Activated naive CD8-positive, alpha-beta T cell treated with anti-CD3 and anti-CD28 coated beads for 36 hours (primary cell): ENCODE measurements around the gene LYPD1. TPM values are rescaled to one million over a fixed set of nuclear protein-coding genes. Genes with fewer than 3 reads are reported as not detected.
"Not testable (repeated sequence)": the region's sequence is repeated elsewhere in the genome, so short reads cannot be mapped to it uniquely, and the experiment has no call there.

ENCODE experiments used
- DNase-seq: peaks from one replicate; pipeline ENCODE4 v3.0.0; 2021
- H3K27ac Mint-ChIP-seq: one replicate; pipeline ENCODE4 v1.8.0; 2022; ENCODE audit warnings: mild to moderate bottlenecking, moderate library complexity, mixed read lengths
- H3K27me3 Mint-ChIP-seq: one replicate; pipeline ENCODE4 v1.8.0; 2022; ENCODE audit warnings: mild to moderate bottlenecking, mixed read lengths
- H3K36me3 Mint-ChIP-seq: one replicate; pipeline ENCODE4 v1.8.0; 2021; ENCODE audit warnings: mild to moderate bottlenecking, mixed read lengths
- H3K4me1 Mint-ChIP-seq: one replicate; pipeline ENCODE4 v1.8.0; 2021; ENCODE audit warnings: mixed read lengths
- H3K4me3 Mint-ChIP-seq: one replicate; pipeline ENCODE4 v1.8.0; 2022; ENCODE audit warnings: mild to moderate bottlenecking, moderate library complexity, mixed read lengths
- H3K9me3 Mint-ChIP-seq: one replicate; pipeline ENCODE4 v1.8.0; 2022; ENCODE audit warnings: mixed read lengths
- total RNA-seq, 2 experiments: library from RNA; stranded (reverse); gene quantifications; one replicate each; pipeline ENCODE4 v1.2.3, GENCODE V29; 2021

Gene LYPD1, protein sequence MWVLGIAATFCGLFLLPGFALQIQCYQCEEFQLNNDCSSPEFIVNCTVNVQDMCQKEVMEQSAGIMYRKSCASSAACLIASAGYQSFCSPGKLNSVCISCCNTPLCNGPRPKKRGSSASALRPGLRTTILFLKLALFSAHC
- not detected for total RNA-seq

DNA sequence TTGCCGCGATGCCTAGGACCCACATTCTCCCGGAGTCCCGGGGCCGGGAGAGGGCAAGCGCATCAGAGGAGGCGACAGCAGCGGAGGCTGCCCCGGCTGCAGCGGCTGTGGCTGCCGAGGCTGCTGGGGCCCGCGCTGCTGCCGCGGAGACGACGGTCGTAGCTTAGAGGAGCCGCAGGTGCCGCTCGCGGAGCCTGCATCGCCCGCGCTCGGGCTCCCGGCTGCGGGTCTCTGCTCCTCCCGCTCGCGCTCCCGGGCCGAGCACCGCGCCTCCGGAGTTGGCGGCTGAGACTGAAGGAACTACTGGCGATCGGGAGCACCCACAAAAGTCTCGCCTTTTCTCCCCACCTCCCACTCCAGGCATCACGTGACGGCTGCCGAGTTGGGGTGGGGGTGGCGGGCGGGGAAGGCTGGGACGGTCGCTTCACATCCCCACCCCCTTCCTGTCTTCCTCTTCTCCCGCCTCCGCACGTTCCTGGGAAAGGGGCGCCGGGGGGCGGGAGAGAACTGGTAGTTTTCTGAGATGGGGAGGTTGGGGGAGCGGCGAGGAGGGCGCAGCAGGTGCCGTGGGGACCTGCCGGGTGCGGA lies at the start of gene LYPD1:
Gene LYPD1, minus strand, starts transcription at position 298 of the 588 bp plus-strand sequence. Its CDS starts 273 bp downstream, at position 25.
- Mint-ChIP-seq H3K4me1 (no peaks in the 10 kb centered on the region), H3K36me3 (peaks cover 3% of the 10 kb centered on the region), H3K27me3 (peaks cover 69% of the 10 kb centered on the region), H3K9me3 (no peaks in the 10 kb centered on the region), H3K27ac (no peak within 1 kb of the TSS), H3K4me3 (no peak within 1 kb of the TSS)
- DNase-seq, result peak; percentile 1

DNA sequence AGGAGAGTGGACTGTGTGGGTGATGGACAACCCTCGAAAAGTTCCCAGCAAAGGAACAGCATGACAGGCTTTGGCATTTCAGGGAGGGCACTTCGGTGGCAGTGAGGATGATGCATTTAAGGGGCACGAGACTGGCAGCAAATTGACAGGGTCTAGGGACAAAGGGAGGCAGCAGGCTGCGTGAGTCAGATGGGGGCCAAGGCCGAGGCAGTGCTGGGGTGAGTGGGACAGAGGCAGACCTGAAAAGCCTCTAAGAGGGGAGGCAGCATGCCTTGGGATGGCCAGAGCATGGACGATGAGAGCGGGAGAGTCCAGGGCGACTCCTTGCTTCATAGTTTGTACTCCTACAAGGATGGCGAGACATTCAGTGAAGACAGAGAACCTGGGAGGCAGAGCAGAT lies 49.5 kb upstream of the LYPD1 start:
- H3K36me3 Mint-ChIP-seq, result no peaks in the 10 kb centered on the region
- H3K9me3 Mint-ChIP-seq, result peaks cover 5% of the 10 kb centered on the region
- DNase-seq, result no peak
- H3K4me3 Mint-ChIP-seq, result no peak overlapping the region
- H3K27me3 Mint-ChIP-seq, result no peaks in the 10 kb centered on the region
- no peaks in the 10 kb centered on the region for H3K4me1 Mint-ChIP-seq
- H3K27ac Mint-ChIP-seq, result no peak overlapping the region

- Mint-ChIP-seq H3K27ac (no peak overlapping the region), H3K4me3 (no peak overlapping the region), H3K36me3 (no peaks in the 10 kb centered on the region), H3K9me3 (peaks cover 3% of the 10 kb centered on the region), H3K4me1 (no peaks in the 10 kb centered on the region), H3K27me3 (no peaks in the 10 kb centered on the region)
- no peak for DNase-seq
These were observed 46.9 kb upstream of the LYPD1 start for GRCh38 chr2:132716954-132717353.

DNA sequence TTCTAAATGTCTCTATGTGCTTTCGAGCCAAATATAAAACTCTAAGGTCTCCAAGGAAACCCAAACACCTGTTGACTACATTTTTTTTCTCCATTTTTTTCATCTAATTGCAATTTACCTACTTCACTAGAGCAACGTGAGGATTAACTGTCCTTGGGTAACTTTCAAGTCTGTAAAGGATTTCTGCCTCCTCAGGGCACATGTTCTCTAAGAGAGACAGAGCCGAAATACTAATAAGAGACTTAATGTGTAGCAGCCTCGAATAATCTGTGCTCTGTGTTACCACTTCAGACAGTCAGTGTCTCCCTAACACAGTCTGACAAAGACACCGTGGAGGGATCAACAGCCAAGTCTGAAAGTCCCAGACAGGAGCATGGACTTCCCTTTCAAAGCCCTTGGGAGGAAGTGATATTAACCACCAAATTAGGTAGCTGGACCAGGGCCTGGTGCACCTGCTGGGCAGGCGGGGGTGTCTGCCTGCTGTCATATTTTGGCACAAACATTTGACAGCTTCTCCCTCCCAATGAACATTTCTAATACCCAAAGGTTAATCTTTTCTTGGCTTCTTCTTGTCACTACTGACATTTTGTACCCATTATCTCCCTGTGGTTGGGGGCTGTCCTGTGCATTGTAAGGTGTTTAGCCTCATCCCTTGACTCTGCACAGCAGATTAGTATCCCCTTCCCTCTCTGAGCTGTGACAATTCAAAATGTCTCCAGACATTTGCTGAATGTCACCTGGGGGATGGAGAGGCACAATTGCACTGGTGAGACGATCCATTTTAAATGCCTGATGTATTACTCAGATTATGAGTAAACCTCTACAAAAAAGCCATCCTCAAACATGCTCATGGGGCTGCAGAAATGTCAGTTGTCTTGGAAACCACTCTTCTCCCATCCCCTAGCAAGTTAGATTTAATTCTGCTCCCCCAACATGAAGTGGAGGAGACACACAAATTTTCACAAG lies 45.7 kb upstream of the LYPD1 start:
- no peaks in the 10 kb centered on the region for H3K27me3 Mint-ChIP-seq
- no peaks in the 10 kb centered on the region for H3K9me3 Mint-ChIP-seq
- no peaks in the 10 kb centered on the region for H3K36me3 Mint-ChIP-seq
- no peaks in the 10 kb centered on the region for H3K4me1 Mint-ChIP-seq
- no peak for DNase-seq
- no peak overlapping the region for H3K4me3 Mint-ChIP-seq
- no peak overlapping the region for H3K27ac Mint-ChIP-seq

DNA sequence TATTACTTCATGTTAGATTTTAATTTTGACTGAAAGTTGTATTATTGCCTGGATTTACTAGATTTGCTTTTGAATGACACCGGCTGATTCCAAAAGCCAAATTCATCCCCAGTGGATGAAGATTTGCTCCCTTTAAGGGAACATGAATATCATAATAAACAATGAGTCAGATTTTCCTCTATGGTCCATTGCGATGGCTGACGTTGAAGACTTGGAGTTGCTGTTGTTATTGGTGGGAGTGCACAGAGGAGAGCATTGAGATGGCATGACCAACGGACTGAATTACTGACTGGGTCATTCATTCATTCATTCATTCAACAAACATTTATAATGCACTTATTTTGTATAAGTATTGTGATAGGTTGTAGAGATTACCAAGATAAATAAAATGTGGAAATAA lies 33.4 kb upstream of the LYPD1 start:
- Mint-ChIP-seq H3K9me3 (no peaks in the 10 kb centered on the region), H3K27me3 (no peaks in the 10 kb centered on the region), H3K4me1 (no peaks in the 10 kb centered on the region), H3K27ac (no peak overlapping the region), H3K4me3 (no peak overlapping the region), H3K36me3 (no peaks in the 10 kb centered on the region)
- DNase-seq, result no peak

DNA sequence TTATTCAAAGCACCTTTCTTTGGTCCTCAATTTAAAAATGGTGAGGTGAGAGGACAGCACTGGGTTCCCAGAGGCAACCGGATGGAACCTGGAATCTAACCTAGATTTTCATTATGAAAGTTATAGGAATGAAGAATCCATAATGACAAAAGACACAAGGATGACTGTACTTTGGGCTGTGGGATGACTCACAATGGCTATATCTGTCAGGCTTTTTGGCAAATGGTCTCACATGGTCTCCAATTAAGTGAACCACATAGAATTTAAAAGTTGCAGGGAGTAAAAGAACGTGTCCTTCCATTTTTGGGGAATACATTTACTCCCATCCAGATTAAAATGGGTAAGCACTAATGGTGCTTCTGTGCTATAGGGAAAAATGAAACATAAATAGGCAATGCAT lies 31.8 kb upstream of the LYPD1 start:
- H3K9me3 Mint-ChIP-seq, result no peaks in the 10 kb centered on the region
- DNase-seq, result no peak
- H3K27ac Mint-ChIP-seq, result no peak overlapping the region
- H3K4me1 Mint-ChIP-seq, result no peaks in the 10 kb centered on the region
- no peak overlapping the region for H3K4me3 Mint-ChIP-seq
- H3K36me3 Mint-ChIP-seq, result no peaks in the 10 kb centered on the region
- no peaks in the 10 kb centered on the region for H3K27me3 Mint-ChIP-seq

GRCh38 chr2:132699802-132700201 lies 29.8 kb upstream of the LYPD1 start:
- not testable (repeated sequence) for H3K4me3 Mint-ChIP-seq, H3K9me3 Mint-ChIP-seq, H3K27me3 Mint-ChIP-seq, H3K27ac Mint-ChIP-seq, H3K36me3 Mint-ChIP-seq, DNase-seq, H3K4me1 Mint-ChIP-seq

GRCh38 chr2:132698347-132698746 lies 28.3 kb upstream of the LYPD1 start:
- DNase-seq, H3K9me3 Mint-ChIP-seq, H3K27me3 Mint-ChIP-seq, H3K27ac Mint-ChIP-seq, H3K4me3 Mint-ChIP-seq, H3K4me1 Mint-ChIP-seq, H3K36me3 Mint-ChIP-seq: not testable (repeated sequence)

DNA sequence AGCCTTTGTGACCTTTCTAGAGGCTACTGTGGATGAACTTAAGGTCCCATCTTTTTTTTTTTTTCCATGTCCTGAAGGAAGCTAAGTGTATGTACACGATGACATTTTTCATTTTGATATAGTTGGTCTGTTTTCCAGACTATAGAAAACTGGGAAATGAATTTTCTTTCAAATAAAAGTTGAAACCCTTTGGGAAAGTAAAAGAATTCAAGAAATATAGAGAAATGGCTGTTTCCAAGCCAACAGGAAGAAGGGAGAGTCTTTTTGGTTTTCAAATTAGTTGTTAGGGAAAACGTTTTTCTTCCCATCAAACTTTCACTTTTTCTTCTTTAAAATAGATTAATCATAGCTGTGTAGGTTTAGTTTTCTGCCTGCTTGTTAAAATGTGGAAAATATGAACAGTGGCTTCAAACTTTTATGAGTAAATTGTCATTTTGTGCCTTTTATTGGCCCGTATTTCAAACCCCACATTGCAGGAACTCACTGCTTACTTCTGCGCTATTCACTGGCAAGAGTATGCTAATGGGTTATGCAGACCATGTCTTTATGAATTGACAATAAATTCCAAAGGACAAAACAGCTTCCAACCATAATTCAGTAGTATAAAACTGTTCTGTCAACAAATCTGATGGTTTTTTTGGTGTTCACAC lies 27.7 kb upstream of the LYPD1 start:
- Mint-ChIP-seq H3K4me3 (no peak overlapping the region), H3K9me3 (peaks cover 1% of the 10 kb centered on the region), H3K36me3 (no peaks in the 10 kb centered on the region), H3K4me1 (no peaks in the 10 kb centered on the region), H3K27ac (no peak overlapping the region), H3K27me3 (peaks cover 4% of the 10 kb centered on the region)
- DNase-seq, result no peak

DNA sequence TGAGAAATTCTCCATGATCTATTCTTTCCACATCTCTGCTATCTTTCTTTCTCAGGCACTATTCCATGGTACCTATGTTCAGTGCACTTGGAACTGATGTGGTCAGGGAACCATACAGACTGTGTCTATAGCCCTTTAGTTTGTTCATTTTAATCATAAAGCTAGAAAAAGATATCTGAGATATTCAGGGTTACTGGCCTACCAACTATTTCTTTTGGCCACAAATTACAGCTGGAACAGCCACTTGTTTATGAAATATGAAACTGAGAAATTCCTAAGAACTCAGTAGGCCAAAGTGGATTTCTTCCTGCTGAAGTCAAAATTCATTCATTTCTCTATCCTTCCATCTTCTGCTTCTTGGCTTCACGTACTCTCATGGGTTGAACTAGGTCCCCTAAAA lies 22.8 kb upstream of the LYPD1 start:
- DNase-seq, result no peak
- H3K9me3 Mint-ChIP-seq, result peaks cover 3% of the 10 kb centered on the region
- peaks cover 4% of the 10 kb centered on the region for H3K27me3 Mint-ChIP-seq
- no peaks in the 10 kb centered on the region for H3K4me1 Mint-ChIP-seq
- H3K4me3 Mint-ChIP-seq, result no peak overlapping the region
- no peaks in the 10 kb centered on the region for H3K36me3 Mint-ChIP-seq
- H3K27ac Mint-ChIP-seq, result no peak overlapping the region

DNA sequence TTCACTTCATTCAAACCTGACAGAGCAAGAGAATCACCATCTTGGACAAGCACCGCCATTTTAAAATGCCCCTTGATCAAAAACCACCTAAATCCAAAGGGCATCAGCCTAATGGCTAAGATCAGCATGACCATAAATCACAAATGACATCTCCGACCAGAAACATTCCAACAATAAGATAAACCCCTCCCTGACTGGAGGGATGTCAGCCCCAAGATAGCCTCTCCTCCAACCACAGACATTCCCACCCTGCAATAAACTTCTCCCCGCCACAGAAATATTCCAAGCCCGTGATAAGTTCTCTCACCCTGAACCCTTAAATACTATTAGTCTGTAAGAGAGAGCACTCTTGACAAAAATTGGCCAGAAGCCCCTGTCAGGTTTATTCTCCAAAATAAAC lies 21.6 kb upstream of the LYPD1 start:
- no peak overlapping the region for H3K4me3 Mint-ChIP-seq
- DNase-seq, result no peak
- H3K36me3 Mint-ChIP-seq, result no peaks in the 10 kb centered on the region

DNA sequence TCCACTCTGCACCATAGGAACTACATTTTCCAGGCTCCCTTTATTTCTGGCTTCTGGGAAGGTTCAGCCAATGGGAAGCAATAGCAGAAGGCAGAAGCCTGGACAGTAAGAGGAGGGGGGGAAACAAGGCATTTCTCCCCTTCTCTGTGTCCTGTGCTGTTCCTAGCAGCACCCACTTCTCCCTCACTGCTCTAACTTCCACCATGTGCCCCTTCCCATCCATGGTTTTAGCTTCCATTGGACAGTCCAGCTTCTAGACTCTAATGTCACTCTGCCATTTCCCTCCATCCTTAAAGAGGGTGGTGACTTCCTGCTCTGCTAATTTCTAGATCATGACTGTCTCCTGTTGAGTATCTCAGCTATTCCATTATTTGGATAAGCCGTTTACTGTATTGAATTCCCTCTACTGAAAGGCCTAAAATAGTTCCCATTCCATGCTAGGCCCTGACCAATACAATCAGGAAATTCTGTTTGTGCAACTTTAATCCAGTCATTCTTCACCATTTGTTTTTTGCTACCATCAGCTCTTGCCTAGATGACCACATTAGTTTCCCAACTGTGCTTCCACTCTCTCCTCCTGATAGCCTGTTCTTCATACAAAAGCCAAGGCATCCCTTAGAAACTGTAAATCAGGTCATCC lies 20.8 kb upstream of the LYPD1 start:
- DNase-seq, result no peak
- Mint-ChIP-seq H3K4me3 (no peak overlapping the region), H3K4me1 (no peaks in the 10 kb centered on the region), H3K36me3 (no peaks in the 10 kb centered on the region), H3K27ac (no peak overlapping the region), H3K9me3 (peaks cover 3% of the 10 kb centered on the region), H3K27me3 (peaks cover 4% of the 10 kb centered on the region)

More for the DNA sequence above, 21.6 kb upstream of the LYPD1 start:
- H3K4me1 Mint-ChIP-seq, result no peaks in the 10 kb centered on the region
- peaks cover 3% of the 10 kb centered on the region for H3K9me3 Mint-ChIP-seq
- H3K27me3 Mint-ChIP-seq, result peaks cover 4% of the 10 kb centered on the region
- no peak overlapping the region for H3K27ac Mint-ChIP-seq

GRCh38 chr2:132681766-132682165 lies 11.8 kb upstream of the LYPD1 start:
- Mint-ChIP-seq H3K27me3 (peaks cover 6% of the 10 kb centered on the region), H3K9me3 (no peaks in the 10 kb centered on the region), H3K4me3 (no peak overlapping the region), H3K27ac (no peak overlapping the region), H3K4me1 (no peaks in the 10 kb centered on the region), H3K36me3 (no peaks in the 10 kb centered on the region)
- DNase-seq, result no peak

DNA sequence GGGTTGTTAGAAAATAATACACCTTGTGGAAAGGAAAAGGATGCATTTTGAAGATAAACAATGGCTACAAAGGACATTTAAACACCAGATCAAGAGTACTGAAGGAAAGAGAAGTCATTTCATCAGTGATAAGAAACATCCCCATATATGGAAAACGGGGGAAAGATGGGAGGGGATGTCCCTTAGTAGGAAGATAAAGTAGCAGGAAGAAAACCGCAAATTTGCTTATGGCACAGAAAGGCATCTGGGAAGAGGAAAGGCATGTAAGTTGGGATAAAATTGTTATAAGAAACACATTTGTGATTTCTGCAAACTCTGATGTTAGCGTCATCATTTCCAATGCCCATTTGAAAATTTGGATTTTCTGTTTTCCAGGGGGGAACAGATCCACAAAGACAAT lies 10.5 kb upstream of the LYPD1 start:
- Mint-ChIP-seq H3K36me3 (no peaks in the 10 kb centered on the region), H3K9me3 (no peaks in the 10 kb centered on the region), H3K4me3 (no peak overlapping the region), H3K27me3 (peaks cover 7% of the 10 kb centered on the region), H3K4me1 (no peaks in the 10 kb centered on the region), H3K27ac (no peak overlapping the region)
- no peak for DNase-seq

- Mint-ChIP-seq H3K27me3 (peaks cover 23% of the 10 kb centered on the region), H3K36me3 (no peaks in the 10 kb centered on the region), H3K4me1 (no peaks in the 10 kb centered on the region), H3K4me3 (no peak overlapping the region), H3K27ac (no peak overlapping the region), H3K9me3 (no peaks in the 10 kb centered on the region)
- no peak for DNase-seq
These were observed 8.5 kb upstream of the LYPD1 start for GRCh38 chr2:132678483-132678882.
